KOPT-K1 (cell line): Measurements from ENCODE around the gene MAGI2.
"Not testable (repeated sequence)": the region's sequence is repeated elsewhere in the genome, so short reads cannot be mapped to it uniquely, and the experiment has no call there.

Experiments used
- H3K27ac ChIP-seq: fragments of 200-600 bp; sonication (generic); 2 replicates; pipeline ENCODE4 v1.5.1; 2016; ENCODE audit warnings: antibody characterized with exemption, mild to moderate bottlenecking, low read depth, low read length; ENCODE audit not compliant: poor library complexity, severe bottlenecking
- H3K36me3 ChIP-seq: fragments of 200-600 bp; sonication (generic); 2 replicates; pipeline ENCODE4 v1.5.1; 2017; ENCODE audit warnings: antibody characterized with exemption, mild to moderate bottlenecking, low read length, moderate library complexity; ENCODE audit not compliant: insufficient read depth
- H3K9me3 ChIP-seq: fragments of 200-600 bp; sonication (generic); 2 replicates; pipeline ENCODE4 v1.5.1; 2017; ENCODE audit warnings: antibody characterized with exemption, low read length, mild to moderate bottlenecking; ENCODE audit not compliant: insufficient read depth, poor library complexity, severe bottlenecking

Gene MAGI2

GRCh38 chr7:78329001-78329655 is 1124.3 kb downstream of the MAGI2 start:
- Histone ChIP-seq H3K36me3 (no peaks in the 10 kb centered on the region), H3K9me3 (no peaks in the 10 kb centered on the region), H3K27ac (no peak overlapping the region)

GRCh38 chr7:78327718-78328117 is 1125.7 kb downstream of the MAGI2 start:
- no peak overlapping the region for H3K27ac ChIP-seq
- H3K9me3 ChIP-seq = no peaks in the 10 kb centered on the region
- H3K36me3 ChIP-seq = no peaks in the 10 kb centered on the region

- Histone ChIP-seq H3K9me3 (no peaks in the 10 kb centered on the region), H3K36me3 (no peaks in the 10 kb centered on the region), H3K27ac (no peak overlapping the region)
Observed at GRCh38 chr7:78326876-78327275, 1126.6 kb downstream of the MAGI2 start.

GRCh38 chr7:78326189-78326588 is 1127.3 kb downstream of the MAGI2 start:
- Histone ChIP-seq H3K36me3 (no peaks in the 10 kb centered on the region), H3K27ac (no peak overlapping the region)

GRCh38 chr7:78323118-78323517 is 1130.3 kb downstream of the MAGI2 start:
- no peak overlapping the region for H3K27ac ChIP-seq
- H3K36me3 ChIP-seq = no peaks in the 10 kb centered on the region
- no peaks in the 10 kb centered on the region for H3K9me3 ChIP-seq

More at GRCh38 chr7:78326189-78326588, 1127.3 kb downstream of the MAGI2 start:
- H3K9me3 ChIP-seq = no peaks in the 10 kb centered on the region

GRCh38 chr7:78322231-78322630 is 1131.2 kb downstream of the MAGI2 start:
- H3K27ac ChIP-seq, H3K9me3 ChIP-seq, H3K36me3 ChIP-seq: not testable (repeated sequence)

GRCh38 chr7:78317371-78317770 is 1136.1 kb downstream of the MAGI2 start:
- H3K36me3 ChIP-seq = no peaks in the 10 kb centered on the region
- no peaks in the 10 kb centered on the region for H3K9me3 ChIP-seq
- no peak overlapping the region for H3K27ac ChIP-seq

- H3K9me3 ChIP-seq = no peaks in the 10 kb centered on the region
- no peaks in the 10 kb centered on the region for H3K36me3 ChIP-seq
- H3K27ac ChIP-seq = no peak overlapping the region
Observed at GRCh38 chr7:78316110-78316509, 1137.4 kb downstream of the MAGI2 start.

- H3K36me3 ChIP-seq = no peaks in the 10 kb centered on the region
- no peak overlapping the region for H3K27ac ChIP-seq
- no peaks in the 10 kb centered on the region for H3K9me3 ChIP-seq
Observed at GRCh38 chr7:78315119-78315518, 1138.3 kb downstream of the MAGI2 start.

GRCh38 chr7:78311181-78311580 is 1142.3 kb downstream of the MAGI2 start:
- Histone ChIP-seq H3K36me3 (no peaks in the 10 kb centered on the region), H3K27ac (no peak overlapping the region), H3K9me3 (no peaks in the 10 kb centered on the region)

- H3K9me3 ChIP-seq = no peaks in the 10 kb centered on the region
- no peaks in the 10 kb centered on the region for H3K36me3 ChIP-seq
- H3K27ac ChIP-seq = no peak overlapping the region
Observed at GRCh38 chr7:78307892-78308291, 1145.6 kb downstream of the MAGI2 start.

GRCh38 chr7:78306634-78307033 is 1146.8 kb downstream of the MAGI2 start:
- H3K36me3 ChIP-seq = no peaks in the 10 kb centered on the region
- no peak overlapping the region for H3K27ac ChIP-seq
- H3K9me3 ChIP-seq = no peaks in the 10 kb centered on the region

- Histone ChIP-seq H3K36me3 (no peaks in the 10 kb centered on the region), H3K27ac (no peak overlapping the region), H3K9me3 (no peaks in the 10 kb centered on the region)
Observed at GRCh38 chr7:78301407-78301806, 1152.1 kb downstream of the MAGI2 start.

- H3K27ac ChIP-seq = no peak overlapping the region
- no peaks in the 10 kb centered on the region for H3K9me3 ChIP-seq
- H3K36me3 ChIP-seq = no peaks in the 10 kb centered on the region
Observed at GRCh38 chr7:78299088-78299487, 1154.4 kb downstream of the MAGI2 start.

- no peaks in the 10 kb centered on the region for H3K9me3 ChIP-seq
- no peaks in the 10 kb centered on the region for H3K36me3 ChIP-seq
- no peak overlapping the region for H3K27ac ChIP-seq
Observed at GRCh38 chr7:78296644-78297371, 1156.7 kb downstream of the MAGI2 start.

GRCh38 chr7:78296046-78296597 is 1157.3 kb downstream of the MAGI2 start:
- H3K36me3 ChIP-seq = no peaks in the 10 kb centered on the region
- no peaks in the 10 kb centered on the region for H3K9me3 ChIP-seq
- no peak overlapping the region for H3K27ac ChIP-seq
